C4-2B (cell line): ENCODE data around the gene KCTD2.

Experiments
- H3K27ac ChIP-seq: fragments of 450-650 bp; 2 replicates; pipeline ENCODE4 v1.5.1; 2017
- ZFX ChIP-seq: fragments of 450-650 bp; IDR thresholded peaks from 2 replicates; pipeline ENCODE4 v1.6.1; 2017
- TF ChIP-seq, protein P1 (sequence below): fragments of 450-650 bp; conservative IDR thresholded peaks from 2 replicates; pipeline ENCODE4 v1.5.1; 2017; ENCODE audit warnings: mild to moderate bottlenecking

KCTD2 gene

DNA sequence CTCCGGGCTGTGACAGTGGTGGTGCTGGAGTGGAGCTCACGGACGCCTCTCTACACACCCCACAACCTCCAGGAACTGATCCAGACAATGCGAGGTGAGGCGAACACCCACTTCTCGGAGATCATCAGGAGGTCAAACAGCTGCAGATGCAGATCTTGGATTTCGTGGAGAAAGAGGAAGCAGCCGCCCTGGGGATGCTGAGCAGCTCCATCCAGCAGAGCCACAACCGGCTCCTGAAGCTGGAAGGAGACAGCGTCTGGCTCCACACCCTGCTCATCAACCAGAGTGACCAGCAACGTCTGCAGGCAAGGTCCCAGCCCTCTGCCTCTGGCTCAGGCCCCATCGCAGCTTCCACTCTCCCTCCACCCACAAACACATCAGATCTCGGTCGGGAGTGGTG lies 27.5 kb downstream of the KCTD2 start:
- TF ChIP-seq ZFX, result no peak
- TF ChIP-seq, protein P1, sequence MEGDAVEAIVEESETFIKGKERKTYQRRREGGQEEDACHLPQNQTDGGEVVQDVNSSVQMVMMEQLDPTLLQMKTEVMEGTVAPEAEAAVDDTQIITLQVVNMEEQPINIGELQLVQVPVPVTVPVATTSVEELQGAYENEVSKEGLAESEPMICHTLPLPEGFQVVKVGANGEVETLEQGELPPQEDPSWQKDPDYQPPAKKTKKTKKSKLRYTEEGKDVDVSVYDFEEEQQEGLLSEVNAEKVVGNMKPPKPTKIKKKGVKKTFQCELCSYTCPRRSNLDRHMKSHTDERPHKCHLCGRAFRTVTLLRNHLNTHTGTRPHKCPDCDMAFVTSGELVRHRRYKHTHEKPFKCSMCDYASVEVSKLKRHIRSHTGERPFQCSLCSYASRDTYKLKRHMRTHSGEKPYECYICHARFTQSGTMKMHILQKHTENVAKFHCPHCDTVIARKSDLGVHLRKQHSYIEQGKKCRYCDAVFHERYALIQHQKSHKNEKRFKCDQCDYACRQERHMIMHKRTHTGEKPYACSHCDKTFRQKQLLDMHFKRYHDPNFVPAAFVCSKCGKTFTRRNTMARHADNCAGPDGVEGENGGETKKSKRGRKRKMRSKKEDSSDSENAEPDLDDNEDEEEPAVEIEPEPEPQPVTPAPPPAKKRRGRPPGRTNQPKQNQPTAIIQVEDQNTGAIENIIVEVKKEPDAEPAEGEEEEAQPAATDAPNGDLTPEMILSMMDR, result no peak
- H3K27ac ChIP-seq, result no peak overlapping the region

DNA sequence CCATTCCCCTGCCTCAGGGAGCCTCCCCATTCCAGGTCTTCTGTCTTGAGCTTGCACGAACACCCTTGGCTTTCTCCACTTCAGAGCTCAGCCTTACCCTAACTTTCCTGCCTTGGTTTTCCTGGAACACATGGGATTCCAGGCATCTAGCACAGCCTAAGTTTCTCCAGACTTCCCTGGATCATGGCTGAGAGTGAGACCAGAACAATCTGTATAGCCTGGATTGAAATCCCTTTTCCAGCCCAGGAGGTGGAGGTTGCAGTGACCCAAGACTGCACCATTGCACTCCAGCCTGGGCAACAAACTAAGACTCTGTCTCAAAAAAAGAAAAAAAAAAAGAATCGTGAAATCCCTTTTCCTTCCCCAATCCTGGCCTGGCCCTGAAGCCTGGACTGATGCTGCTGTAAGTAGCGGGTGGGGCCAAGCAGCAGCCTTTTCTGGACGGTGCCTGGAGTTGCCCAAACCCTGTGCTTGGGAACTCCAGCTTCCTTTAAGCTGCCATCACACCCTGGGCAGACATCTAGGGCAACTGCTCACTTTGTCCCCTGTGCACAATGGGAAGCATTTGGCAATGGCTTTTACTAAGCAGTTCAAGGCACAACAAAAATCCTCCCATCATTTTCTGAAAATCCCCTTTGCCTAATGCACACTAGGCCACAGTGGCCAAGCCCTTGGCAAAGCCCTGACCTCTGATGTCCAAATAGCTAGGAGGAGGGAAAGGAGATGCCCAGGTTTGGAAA lies 28.7 kb downstream of the KCTD2 start:
- no peak overlapping the region for H3K27ac ChIP-seq

DNA sequence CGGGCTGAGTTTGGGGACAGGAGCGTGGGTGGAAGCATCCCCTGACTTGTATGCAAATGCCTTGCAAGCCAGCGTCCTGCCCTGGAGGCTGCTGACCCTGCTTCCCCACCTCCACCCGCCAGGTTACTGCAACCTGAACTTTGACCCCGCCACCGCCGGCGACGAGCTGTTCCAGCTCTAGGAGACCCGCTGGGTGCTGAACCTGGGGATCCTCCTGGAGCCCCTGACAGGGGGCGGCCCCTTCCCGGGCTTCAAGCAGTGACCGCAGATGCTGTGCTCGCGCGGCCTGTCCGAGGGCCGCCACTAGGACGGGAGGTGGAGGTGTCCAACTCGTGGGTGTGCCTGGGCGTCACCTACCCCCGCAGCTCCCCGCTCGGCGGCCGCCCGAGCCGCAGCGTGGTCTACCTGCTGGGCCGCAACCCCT lies 30.1 kb downstream of the KCTD2 start:
- no peak overlapping the region for H3K27ac ChIP-seq

More for the DNA sequence above, 28.7 kb downstream of the KCTD2 start:
- no peak for TF ChIP-seq ZFX
- TF ChIP-seq, protein P1, result no peak

DNA sequence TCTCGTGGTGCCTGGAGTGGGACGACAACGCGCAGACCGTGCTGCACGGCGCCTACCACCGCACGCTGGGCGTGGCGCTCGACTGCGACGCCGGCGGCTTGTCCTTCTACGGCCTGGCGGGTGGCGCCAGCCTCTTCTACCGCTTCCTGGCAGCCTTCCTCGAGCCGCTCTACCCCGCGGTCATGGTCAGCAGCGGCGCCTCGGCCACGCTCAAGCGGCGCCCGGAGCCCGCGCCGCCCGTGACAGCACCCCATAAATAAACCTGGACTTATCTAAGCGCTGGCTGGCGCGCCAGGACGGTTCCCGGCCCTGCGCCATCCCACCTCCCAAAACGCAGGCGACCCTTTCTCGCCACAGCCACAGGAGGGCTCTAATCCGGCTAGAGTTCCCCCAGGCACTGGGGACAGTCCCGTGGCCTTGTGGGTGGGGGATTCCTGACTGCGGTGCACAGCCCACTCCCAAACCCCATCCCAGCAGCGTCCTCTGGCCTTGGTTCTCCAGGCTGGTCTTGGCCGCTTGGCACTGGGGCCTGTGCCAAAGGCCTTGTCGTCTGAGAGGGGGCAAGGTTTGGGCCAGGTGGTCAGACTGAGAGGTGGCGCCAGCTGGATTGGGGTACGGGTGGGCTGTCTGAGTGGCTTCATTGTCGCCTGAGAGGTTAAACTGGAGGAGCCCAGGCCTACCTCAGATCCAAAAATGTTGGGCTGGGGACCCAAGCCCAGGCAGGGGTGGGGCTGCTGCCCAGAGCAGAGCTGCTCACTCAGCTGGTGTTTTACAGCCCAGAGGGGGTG lies 30.7 kb downstream of the KCTD2 start:
- no peak overlapping the region for H3K27ac ChIP-seq
- no peak for TF ChIP-seq ZFX
- TF ChIP-seq, protein P1, result no peak

More for the DNA sequence above, 30.1 kb downstream of the KCTD2 start:
- TF ChIP-seq ZFX, result no peak
- TF ChIP-seq, protein P1, result no peak

DNA sequence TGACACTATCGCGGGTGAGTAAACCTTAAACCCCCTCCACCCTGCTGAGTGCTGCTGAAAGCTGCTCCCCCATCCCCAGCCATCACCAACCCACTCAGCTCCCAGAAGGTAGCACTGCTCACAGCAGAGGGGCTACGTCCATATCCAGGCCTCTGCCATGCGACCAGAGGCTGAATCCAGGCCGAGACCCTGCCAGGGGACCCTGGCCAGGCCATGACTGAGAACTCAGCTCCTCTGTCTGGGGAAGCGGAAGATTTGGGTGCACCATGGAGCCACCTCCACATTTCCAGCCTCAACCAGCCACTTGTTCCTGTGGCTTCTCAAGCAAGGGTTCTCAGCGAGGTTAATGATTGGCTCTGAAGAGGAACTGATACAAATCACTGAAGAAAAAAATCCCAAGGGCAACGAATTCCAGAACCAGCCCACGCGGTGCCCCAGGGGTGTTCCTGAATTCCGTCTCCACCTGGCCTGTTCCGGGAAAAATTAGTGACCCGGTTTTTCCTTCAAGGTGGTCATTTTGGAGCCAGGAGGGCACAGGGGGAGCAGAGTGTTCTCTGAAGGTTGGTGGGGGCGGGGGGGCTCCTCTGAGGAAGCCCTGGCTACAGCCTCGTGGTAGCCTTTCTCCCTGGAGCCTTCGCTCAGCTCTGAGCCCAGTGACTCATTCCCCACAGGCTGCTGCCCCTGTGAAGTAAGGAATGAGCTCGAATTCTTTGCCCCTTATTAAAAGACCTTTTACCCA lies 31.4 kb downstream of the KCTD2 start:
- TF ChIP-seq ZFX, result no peak
- TF ChIP-seq, protein P1, result no peak

DNA sequence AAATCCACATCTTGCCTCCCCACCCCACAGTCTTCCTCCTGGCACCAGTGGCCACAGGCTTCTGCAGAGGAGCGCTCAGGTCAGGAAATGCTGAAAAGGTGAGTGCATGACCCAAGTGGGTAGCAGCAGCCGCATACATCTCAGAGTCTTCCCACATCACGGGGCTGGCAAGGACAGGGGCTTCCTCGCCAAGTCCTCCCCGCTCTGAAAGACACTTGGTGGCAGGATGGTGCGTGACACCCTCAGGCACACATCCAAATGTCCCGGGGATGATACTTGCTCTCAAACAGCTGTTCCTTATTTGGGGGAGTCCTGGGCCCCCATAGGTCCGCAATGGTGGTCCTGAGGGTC lies 32.0 kb downstream of the KCTD2 start:
- TF ChIP-seq ZFX, result no peak
- TF ChIP-seq, protein P1, result no peak
- H3K27ac ChIP-seq, result no peak overlapping the region

More for the DNA sequence above, 31.4 kb downstream of the KCTD2 start:
- H3K27ac ChIP-seq, result no peak overlapping the region
